NCI-H748 (cell line): ENCODE data around the gene GNRH2.
"Not testable (repeated sequence)": the region's sequence is repeated elsewhere in the genome, so short reads cannot be mapped to it uniquely, and the experiment has no call there.

Experiments used
- DNase-seq: peaks from one replicate; lab custom pipeline; 2025; ENCODE audit not compliant: unreplicated experiment; lab: John Stamatoyannopoulos, UW

The GNRH2 gene, protein sequence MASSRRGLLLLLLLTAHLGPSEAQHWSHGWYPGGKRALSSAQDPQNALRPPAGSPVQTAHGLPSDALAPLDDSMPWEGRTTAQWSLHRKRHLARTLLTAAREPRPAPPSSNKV

DNA sequence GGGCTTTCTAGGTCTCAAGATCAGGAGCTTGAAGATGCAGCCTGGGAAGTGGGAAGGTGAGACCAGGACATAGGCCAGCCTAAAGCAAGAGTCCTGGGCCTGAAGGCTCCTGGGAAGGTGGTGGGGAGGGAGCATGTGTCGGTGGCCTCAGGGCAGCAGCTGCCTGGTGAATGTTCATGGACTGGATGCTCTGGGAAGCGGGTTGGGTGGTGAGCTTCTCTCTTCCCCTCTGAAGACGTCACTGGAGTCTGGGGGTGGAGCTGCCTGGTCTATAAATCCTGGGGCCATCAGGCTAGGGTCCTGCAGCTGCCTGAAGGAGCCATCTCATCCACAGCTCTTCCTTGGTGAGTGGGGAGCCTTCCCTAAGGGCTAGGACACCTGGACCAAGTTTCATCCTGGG is at the start of gene GNRH2:
GNRH2 (plus strand) TSS at position 301 of the 400 bp plus-strand sequence. CDS start 793 bp downstream, outside the sequence.
- no peak for DNase-seq

DNA sequence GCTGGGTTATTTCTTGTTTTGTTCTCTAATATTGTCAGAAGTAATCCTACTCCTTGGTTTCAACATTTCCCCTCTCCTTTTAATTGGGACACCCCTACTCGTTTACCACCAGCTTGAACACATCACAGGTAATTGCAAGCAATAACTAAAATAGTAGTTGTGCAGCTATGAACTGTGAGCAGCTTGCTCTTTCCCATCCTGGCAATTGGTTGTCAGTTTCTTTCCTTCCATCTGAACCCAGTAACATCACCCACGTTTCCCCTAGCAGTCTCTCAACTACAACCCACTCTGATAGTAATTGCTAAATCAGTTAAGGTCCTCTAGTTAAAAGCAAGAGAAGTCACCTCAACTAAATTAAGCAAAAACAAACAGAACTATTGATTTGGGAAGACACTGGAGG is 47.6 kb upstream of the GNRH2 start:
- no peak for DNase-seq

DNA sequence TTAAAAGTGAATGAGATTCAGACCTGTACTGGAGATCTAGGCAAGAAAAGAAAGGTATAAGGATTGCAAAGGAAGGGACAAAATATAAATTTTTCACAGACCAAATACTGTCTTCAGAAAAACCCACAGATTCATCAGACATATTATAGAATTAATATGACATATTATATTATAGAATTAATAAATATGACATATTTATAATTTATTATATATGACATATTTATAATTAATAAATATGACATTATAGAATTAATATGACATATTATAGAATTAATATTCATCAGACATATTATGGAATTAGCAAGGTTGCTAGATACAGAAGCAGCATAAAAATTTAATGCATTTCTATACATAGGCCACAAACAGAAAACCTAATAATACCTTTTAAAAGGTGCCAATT is 44.7 kb upstream of the GNRH2 start:
- DNase-seq, result no peak

DNA sequence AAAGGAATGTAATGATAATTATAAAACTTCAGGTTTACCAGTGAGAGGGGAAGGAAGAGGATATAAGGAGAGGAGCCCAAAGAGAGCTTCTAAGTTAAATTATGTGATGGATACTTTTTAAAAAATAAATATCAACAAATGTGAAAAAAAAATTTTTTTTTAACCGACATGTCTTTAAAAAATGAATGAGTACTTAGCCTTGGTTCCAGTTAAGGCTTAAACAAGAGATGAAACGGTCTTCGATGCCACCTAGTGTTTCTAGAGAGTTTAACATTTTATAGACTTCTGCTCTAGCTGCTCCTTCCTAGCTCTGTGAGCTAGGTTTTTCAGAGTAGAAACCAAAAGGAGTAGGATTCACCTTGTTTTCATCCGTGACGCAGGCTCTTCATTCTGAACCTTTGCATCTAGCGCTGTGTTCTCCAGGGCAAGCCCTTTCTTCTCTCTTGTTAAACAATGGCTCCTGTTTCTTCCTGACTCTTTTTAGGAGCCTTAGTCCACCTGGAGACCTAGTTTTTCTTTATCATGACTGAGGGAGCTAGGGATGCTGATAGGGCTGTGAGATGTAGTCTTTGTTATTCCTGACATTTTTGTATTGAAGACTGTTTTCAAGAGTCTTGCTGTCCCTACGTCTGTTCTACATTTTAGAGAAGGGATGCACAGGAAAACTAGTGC is 42.4 kb upstream of the GNRH2 start:
- DNase-seq, result peak; percentile 59

DNA sequence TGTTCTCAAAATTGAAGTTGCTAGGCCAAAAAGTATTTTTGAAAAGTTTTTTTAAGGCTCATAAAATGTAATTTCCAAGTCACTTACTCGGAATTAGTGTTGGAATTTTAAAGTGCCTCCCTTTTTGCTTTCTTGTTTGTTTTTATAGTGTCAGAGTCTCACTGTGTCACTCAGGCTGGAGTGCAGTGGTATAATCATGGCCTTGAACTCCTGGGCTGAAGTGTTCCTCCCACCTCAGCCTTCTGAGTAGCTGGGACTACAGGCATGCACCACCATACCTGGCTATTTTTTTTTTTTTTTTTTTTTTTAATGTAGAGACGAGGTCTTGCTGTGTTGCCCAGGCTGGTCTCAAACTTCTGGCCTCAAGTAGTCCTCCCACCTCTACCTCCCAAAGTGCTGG is 40.0 kb upstream of the GNRH2 start:
- DNase-seq, result no peak

DNA sequence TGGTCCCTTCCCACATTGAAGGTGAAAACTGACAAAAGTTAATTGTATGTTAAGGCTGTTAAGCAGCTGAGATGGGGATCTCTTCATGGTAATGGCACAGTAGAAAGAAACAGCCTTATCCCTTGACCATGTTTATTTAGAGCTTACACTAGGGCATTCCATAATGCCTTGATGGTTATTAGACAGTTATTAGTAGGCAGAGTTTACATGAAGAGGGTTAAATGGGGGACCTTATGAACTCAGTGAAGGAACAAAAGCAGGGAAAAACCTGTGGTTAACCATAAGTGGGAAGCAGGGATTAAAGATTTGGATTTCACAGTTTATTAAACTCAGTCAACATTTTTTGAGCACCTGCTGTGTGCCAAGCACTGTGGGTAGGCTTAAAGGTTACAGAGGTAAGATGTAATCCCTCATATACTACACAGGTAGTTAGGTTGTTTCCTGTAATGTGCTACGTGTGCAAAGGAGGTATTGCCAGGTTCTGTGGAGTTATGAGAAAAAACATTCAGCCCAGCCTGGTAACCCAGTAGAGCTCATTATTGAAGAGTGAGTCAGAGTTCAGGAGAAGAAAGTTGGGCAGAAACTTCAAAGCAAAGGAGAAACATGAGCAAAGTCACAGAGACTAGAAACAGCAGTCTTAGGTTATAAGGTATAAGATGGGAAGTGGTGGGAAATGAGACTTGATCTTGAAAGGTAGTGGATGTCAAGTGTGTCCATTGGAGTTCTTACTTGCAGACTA is 32.3 kb upstream of the GNRH2 start:
- DNase-seq, result no peak

DNA sequence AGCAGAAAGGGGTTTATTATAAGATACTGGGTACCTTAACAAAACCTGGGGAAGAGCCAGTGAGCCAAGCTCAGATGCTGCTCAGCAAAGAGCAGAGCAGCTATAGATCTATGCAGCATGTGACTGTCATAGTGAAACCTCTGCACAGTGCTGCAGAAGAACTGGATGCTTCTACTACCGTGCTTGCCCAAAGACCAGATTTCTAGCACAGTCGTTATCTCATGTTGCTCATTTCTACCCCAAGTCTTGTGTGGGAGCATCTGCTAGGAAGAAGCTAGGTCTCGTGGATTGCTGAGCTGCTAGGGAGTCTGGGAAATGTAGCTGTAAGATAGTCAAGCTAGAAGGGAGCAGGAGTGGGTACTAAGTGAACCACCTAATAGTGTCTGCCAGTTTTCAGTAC is 31.7 kb upstream of the GNRH2 start:
- DNase-seq, result no peak

DNA sequence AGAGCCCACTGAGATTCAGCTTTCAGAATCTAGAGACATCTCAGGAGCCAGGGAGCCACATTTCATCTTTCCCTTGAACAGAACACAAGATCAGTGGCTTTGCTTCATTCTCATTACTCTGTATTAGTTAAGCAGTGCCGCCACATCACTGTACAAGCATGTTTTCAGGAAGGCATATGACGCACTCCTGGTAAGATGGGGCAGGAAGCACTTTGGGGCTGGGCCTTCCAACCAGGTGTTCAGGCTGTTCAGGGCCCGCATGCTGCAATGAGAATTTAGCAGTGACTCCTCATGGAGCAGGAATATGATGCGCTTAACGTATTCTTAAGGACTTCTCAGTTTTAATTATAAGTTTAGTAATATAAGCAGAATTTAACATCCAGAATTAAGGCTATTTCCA is 29.7 kb upstream of the GNRH2 start:
- DNase-seq, result no peak

DNA sequence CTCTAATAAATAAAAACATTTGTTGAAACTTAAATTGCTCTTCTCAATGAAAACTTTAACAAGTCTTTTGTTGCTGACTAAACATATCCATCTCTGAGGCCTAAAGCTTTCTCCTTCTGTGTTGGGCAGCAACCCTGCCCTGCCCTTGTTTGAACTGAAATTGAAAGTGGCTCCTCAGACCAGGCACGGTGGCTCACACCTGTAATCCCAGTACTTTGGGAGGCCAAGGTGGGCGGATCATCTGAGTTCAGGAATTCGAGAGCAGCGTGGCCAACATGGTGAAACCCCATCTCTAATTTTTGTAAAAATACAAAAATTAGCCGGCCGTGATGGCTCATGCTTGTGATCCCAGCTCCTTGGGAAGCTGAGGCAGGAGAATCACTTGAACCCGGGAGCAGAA is 29.2 kb upstream of the GNRH2 start:
- DNase-seq, result no peak

DNA sequence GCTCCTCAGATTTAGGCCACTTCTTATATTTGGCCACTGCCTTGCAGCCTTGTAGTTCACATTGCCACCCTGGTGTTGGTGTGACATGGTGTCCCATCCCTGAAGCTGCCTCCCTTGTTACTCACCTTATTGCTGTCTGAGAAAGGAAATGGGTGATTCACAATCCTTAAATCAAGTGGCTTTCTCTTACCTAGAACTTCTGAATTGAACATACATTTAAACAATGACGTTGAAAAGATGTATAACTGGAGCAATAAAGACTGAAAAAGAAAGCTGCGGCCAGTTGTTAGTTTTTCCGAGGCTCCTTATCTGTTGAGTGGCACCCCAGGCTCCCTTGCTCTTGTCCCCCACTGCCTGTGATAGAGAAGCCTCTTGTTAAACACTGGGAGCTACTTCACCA is 28.8 kb upstream of the GNRH2 start:
- DNase-seq, result no peak

DNA sequence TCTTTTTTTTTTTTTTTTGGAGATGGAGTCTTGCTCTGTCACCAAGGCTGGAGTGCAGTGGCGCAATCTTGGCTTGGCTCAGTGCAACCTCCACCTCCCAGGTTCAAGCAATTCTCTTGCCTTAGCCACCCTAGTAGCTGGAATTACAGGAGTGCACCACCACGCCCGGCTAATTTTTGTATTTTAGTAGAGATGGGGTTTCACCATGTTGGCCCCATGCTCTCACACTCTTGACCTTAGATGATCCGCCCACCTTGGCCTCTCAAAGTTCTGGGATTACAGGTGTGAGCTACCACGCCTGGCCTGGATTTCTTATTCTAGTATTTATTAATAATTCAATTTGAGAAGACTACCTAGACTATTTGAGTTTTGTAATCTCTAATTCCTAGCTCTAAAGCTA is 28.1 kb upstream of the GNRH2 start:
- not testable (repeated sequence) for DNase-seq

DNA sequence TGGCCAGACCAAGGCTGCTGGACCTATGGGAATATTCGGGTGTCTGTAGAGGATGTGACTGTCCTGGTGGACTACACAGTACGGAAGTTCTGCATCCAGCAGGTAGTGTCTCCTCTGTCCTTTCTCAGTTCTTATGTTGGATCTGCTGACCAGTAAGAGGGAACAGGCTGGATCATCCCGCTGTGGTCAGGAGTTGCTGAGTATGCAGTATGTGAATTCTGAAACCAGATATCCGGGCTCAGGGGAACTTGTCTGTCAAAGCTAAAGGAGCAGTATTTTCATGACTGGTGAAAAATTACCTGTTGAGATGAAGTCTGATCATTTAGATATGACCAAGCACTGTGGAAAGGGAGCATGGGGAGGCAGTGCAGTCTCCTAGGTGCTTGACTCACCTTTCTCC is 22.1 kb upstream of the GNRH2 start:
- no peak for DNase-seq

DNA sequence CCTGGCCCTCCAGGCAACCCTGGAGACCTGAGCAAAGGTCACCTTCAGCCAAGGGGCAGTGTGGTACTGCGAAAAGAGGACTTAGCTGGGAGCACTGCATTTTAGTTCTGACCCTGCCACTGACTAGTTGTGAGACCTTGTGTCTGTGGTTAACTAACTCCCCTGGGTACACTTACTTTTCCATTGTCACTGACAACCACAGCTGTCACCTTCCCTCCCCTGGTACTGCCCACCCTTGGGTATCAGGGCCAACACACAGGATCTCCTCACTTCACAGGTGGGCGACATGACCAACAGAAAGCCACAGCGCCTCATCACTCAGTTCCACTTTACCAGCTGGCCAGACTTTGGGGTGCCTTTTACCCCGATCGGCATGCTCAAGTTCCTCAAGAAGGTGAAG is 21.6 kb upstream of the GNRH2 start:
- no peak for DNase-seq

DNA sequence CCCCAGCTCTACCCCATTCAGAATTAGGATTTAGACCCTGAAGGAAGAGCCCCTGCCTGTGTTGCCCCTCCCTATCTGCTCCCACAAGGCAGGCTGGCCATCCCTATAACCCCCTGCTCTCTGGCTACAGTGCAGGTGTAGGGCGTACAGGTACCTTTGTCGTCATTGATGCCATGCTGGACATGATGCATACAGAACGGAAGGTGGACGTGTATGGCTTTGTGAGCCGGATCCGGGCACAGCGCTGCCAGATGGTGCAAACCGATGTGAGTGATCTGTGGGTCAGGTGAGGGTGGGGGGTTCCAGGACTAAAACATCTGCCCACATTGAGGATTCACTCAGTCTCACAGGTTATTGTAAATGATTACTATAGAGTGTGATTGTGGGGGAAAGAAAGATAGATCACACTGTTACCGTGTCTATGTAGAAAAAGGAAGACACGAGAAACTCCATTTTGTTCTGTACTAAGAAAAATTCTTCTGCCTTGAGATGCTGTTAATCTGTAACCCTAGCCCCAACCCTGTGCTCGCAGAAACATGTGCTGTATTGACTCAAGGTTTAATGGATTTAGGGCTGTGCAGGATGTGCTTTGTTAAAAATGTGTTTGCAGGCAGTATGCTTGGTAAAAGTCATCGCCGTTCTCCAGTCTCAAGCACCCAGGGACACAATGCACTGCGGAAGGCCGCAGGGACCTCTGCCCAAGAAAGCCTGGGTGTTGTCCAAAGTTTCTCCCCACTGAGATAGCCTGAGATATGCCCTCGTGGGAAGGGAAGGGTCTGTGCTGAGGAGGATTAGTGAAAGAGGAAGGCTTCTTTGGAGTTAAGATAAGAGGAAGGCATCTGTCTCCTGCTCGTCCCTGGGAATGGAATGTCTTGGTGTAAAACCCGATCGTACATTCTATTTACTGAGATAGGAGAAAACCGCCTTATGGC is 20.6 kb upstream of the GNRH2 start:
- DNase-seq, result not testable (repeated sequence)

DNA sequence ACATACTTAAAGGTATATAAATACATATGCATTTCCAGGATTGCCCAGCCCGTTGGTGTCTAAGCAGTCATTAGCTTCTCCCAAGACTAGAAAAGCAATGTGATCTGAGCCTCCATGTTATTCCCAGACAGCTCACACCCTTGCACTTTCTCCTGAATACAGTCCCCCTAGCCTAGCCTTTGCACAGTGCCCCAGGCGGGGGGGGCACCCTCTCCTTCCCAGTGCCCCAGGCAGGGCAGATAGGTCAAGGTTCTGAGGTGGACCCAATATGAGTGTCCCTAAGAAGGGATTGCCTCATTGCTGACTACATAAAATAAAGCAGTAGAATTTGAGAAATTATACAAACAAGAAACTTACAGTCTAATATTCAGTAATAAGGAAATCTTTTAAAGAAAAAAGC is 15.4 kb upstream of the GNRH2 start:
- DNase-seq, result no peak

DNA sequence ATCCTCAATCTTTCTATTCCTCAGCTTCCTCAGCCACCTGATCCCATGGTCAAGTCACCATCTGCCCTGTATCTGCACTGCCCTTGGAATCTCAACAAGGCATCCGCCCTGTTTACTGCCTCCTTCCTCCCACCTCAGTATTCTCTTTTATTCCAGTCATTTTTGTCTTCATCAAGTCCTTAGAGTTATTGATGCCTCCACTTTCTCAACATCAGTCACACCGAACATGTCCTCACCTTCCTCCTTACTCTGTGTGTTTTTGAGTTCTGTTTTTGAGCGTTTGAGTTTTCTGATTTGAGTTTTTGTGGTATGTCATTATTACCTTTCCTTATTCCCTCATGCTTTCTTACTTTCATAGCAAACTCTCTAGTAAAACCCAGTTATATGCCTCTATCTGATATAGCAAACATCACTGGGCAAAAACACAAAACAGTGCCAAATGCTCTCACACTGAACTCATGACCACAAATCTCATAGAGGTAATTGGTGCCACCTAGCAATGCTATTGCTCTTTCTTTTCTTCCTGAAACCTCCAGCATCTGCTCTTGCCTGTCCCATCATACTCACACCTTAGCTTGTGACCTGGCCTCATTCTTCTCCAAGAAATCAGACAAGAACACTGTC is 11.8 kb upstream of the GNRH2 start:
- DNase-seq, result no peak

DNA sequence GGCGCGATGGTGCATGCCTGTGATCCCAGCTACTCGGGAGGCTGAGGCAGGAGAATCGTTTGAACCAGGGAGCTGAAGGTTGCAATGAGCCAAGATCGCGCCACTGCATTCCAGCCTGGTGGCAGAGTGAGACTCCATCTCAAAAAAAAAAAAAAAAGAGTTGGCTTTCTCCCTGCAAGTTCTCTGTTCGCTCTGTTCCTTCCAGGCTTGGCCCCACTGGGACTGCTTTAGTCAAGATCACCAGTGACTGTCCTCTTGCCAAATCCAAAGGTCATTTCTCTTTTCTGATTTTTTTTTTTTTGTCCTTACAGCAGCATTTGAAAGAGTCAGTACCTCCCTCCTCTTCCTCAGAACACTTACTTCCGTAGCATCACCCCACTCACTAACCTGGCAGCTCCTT is 10.8 kb upstream of the GNRH2 start:
- no peak for DNase-seq

DNA sequence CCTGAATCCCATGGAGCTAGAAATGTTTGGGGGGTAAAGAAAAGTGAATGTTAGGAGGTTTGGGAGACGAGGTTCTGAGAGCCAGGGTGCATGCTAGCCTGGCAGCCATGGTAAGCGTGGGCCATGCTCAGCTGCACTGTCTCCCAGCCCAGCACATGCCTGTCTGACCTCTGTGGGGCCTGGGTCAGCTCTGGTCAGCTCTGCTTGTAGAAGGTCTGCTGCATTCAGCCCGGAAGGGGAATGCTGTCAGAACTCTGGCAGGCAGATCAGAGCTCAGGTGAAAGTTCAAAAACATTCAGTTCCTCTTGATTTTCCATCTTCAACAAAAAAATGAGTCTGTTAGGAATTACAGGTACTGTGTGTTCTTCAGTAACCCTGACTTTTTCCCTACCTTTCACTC is 5.8 kb upstream of the GNRH2 start:
- DNase-seq, result no peak

DNA sequence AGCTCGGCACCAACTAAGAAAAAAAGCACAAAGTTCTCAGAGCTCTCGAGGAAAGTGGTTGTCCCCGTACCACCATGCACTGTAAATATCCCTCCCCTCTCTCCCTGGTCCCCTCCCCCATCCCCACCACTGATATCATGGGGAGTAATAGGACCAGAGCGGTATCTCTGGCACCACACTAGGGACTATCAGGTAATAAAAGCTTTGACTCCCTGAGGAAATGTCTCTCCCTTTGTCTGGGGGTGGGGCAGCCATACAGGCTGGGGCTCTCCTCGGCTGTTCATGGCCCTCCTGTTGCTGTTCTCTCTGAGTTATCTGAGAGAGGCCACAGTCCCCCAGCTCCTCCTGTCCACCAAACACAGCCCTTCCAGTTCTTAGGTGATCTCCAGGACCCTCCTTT is 5.0 kb upstream of the GNRH2 start:
- no peak for DNase-seq

DNA sequence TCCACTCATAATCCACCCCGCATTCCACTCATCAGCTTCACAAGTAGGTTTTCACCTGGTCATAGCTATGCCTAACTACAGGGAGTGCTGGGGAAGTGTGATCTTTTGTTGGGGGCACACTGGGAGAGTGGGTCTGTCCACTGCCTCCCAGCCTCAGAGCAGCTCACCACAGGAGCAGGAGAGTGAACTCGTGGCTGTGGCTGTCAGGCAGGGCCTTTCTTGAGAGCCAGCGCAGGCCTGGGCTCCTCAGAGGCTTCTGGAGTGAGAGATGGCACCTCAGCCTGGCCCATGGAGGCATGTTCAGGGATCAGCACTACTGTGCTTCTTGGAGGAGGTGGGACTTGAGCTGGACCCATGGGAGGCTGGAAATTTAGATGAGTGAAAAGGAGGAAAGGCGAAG is 4.0 kb upstream of the GNRH2 start:
- DNase-seq, result no peak

DNA sequence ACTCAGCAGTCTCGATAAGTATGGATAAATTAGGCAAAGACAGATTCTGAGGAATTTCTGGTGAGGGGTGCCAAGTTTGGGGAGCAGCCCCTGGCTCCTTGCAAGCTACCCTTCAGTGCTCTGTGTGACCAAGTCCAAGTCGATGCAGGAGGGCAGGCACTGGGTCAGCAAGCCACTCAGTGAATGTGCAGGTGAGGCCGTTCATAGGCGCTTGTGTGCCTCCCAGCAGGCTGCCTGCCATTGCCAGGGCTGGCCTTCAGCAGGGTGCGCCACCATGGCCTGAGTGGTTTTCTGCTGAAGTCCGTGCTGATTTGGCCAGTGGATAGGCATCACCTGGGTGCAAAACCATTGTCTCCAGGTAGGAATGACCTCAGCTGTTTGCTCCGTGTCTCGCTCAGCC is 3.3 kb upstream of the GNRH2 start:
- DNase-seq, result no peak
